Adrenal gland (tissue), 12 donors: Measurements from ENCODE around the gene MICALL1. TPM values are rescaled to one million over a fixed set of nuclear protein-coding genes. Genes with fewer than 3 reads are reported as not detected.

Experiments used
- DNase-seq, 7 donors: peaks; one replicate each; pipeline ENCODE4 v3.0.0-alpha.2; 2019 to 2020
- H3K27ac ChIP-seq, 5 donors: fragments of 200-600 bp; sonication (generic) in 4 of 5; 1 replicate in 3 of 5; 2 replicates in 2 of 5; pipeline versions ENCODE4 v1.5.1 to v1.8.0; 2016 to 2020; ENCODE audit warnings: mild to moderate bottlenecking in 1 of 5
- H3K27me3 ChIP-seq: fragments of 200-600 bp; 2 replicates; pipeline ENCODE4 v1.8.0; 2021
- H3K36me3 ChIP-seq, 2 donors: fragments of 200-600 bp; replicated peaks in 1 of 2; 1 replicate in 1 of 2; 2 replicates in 1 of 2; pipeline versions ENCODE4 v1.5.1 to v1.8.0; 2018 to 2022
- H3K4me1 ChIP-seq, 2 donors: fragments of 200-600 bp; replicated peaks in 1 of 2; 1 replicate in 1 of 2; 2 replicates in 1 of 2; pipeline versions ENCODE4 v1.5.1 to v1.8.0; 2018 to 2021
- H3K4me3 ChIP-seq, 4 donors: fragments of 200-600 bp; sonication (generic) in 3 of 4; one replicate each; pipeline ENCODE4 v1.5.1; 2016 to 2018
- H3K9me3 ChIP-seq, 3 donors: fragments of 200-600 bp; sonication (generic) in 1 of 3; replicated peaks in 1 of 3; 1 replicate in 2 of 3; 2 replicates in 1 of 3; pipeline versions ENCODE4 v1.5.1 to v1.8.0; 2016 to 2021
- CTCF ChIP-seq, 6 experiments: fragments of 450-650 bp in 4 of 6; fragments of 200-600 bp in 2 of 6; sonication (generic) in 1 of 6; IDR thresholded peaks; 1 replicate in 5 of 6; 2 replicates in 1 of 6; pipeline versions ENCODE4 v1.5.1 to v1.8.0; 2016 to 2021; ENCODE audit warnings: antibody characterized with exemption in 6 of 6, mild to moderate bottlenecking in 2 of 6, moderate library complexity in 1 of 6
- POLR2A ChIP-seq, 2 donors: fragments of 450-650 bp; IDR thresholded peaks; one replicate each; pipeline ENCODE4 v1.6.1; 2017; ENCODE audit warnings: antibody characterized with exemption in 2 of 2, mild to moderate bottlenecking in 2 of 2, moderate library complexity in 1 of 2
- WGBS, 4 donors: extraction: QIAGEN DNeasy Blood & Tissue Kit in 2 of 4; methylation state at CpG; one replicate each; pipeline versions ENCODE4 v1.1.5 to v1.1.7; 2013 to 2017; 5-methylcytosine and 5-hydroxymethylcytosine counted together
- intact Hi-C, 2 donors: fragments of 100-400 bp; cut with DNase I; formaldehyde crosslinking; loops; one replicate each; pipeline versions ENCODE4 v1.14.1 to v1.15.0; 2022 to 2023
- polyA plus RNA-seq, 3 donors: library from polyadenylated mRNA; stranded (reverse); fragments of 200-250 nt in 2 of 3; fragments of 350-450 nt in 1 of 3; fragmentation: Illumina TruSeq in 1 of 3; extraction: RNeasy Lipid Tissue Mini Kit (QIAGEN cat#74804) in 1 of 3; gene quantifications; one replicate each; pipeline ENCODE4 v1.2.3, GENCODE V29; 2013 to 2014
- total RNA-seq, 9 donors: library from RNA; depleted of rRNA in 4 of 9; stranded (reverse); fragments of >200 nt in 4 of 9; fragments of 120-200 nt in 1 of 9; fragmentation: NEBNext Ultra II Directional in 1 of 9; extraction: Animal tissue kit (Norgen Biotek cat#: 25700) in 1 of 9; gene quantifications; one replicate each; pipeline versions ENCODE4 v1.1.0 to v1.2.4, GENCODE V29; 2013 to 2023
- donor health status: healthy with polysubstance abuse.
- donor health status: Bipolar disorder and iron deficiency.
- donor health status: DM: yes; HTN: yes; CAD: no.
- donor health status: DM: no; HTN: no; CAD: no.
- donor health status: DM: no; HTN: no; CAD: no.
- donor health status: DM: yes; HTN: yes; CAD: no.

Gene MICALL1
- total and polyA plus RNA-seq, 12 donors: 5.7 to 25.2 (median 17.1) TPM

DNA sequence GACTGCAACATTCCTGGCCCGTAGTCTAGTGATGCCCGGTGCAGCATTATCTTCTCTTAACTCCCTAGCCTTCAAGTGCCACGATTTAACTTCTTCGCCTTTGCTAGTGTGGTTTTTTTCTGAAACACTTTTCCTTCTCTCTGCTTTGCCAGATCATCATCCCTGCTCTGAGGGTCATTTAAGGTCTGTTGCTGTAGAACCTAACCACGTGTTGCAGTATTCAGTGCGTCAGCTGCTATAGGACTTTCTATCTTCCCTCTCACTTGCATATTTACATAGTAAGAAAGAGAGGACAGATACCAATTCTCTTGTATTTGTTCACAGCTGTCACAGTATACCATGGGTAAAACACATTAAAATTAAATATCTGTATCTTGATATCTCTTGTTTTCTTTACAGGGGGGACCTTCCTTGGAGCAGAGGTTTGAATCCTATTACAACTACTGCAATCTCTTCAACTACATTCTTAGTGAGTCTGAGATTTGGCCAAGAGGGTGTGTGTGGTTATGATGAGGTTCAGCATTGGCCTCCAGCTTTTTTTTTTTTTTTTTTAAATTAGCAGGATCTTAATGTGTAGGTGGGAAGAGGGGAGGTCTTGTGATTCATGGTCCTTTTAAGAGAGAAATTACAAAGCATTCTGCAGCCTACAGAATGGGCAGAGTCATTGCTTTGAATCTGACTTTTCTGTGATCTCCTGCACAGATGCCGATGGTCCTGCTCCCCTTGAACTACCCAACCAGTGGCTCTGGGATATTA is 43.3 kb upstream of the MICALL1 start:
- peaks cover 4 to 14% of the 10 kb centered on the region in 2 donors for H3K4me1 ChIP-seq
- no peaks in the 10 kb centered on the region for H3K27me3 ChIP-seq
- H3K27ac ChIP-seq: peak overlapping the region in 3 of 5 donors; percentile 33 to 67 (median 46)
- intact Hi-C loops: loop anchor here (5.0 kb wide), 1 partner anchor 45 kb away; no protein-coding TSS in a partner anchor
- peaks cover 0 to 89% of the 10 kb centered on the region in 2 donors for H3K36me3 ChIP-seq
- TF ChIP-seq CTCF (IDR thresholded peaks at IDR 0.05): no peak
- no peak for TF ChIP-seq POLR2A (IDR thresholded peaks at IDR 0.05)
- H3K9me3 ChIP-seq: no peaks in the 10 kb centered on the region
- whole genome bisulfite sequencing, 4 donors: 46 to 56% (median 55%) methylated on average over 7 of the region's 7 CpGs
- peak in 1 of 7 donors; percentile 40 for DNase-seq
- H3K4me3 ChIP-seq: no peak overlapping the region

DNA sequence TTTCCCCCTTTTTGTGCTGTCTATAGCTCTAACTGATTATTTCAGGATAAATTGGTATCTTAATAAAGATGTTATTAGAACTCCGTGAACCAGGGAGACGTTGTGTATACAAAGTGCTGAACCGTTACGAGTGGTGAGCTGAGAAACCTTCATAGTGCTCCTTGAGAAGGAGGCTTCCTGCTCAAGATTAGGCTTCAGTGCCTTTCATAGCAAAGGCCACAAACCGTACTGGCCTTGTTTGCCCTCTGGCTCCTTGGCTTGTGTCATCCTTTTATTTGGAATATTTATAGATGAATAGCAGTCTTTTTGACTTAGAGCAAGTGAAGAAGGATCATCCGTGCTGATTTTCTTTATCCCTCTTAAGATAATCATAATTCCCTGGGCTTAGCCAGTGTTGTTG is 40.6 kb upstream of the MICALL1 start:
- no peaks in the 10 kb centered on the region for H3K27me3 ChIP-seq
- DNase-seq: no peak
- TF ChIP-seq CTCF (IDR thresholded peaks at IDR 0.05) (no peak), POLR2A (IDR thresholded peaks at IDR 0.05) (no peak)
- H3K9me3 ChIP-seq: no peaks in the 10 kb centered on the region
- peaks cover 4 to 14% of the 10 kb centered on the region in 2 donors for H3K4me1 ChIP-seq
- H3K4me3 ChIP-seq: no peak overlapping the region
- no peak overlapping the region for H3K27ac ChIP-seq
- WGBS, 4 donors: 72 to 76% (median 75%) methylated on average over 6 of the region's 6 CpGs
- H3K36me3 ChIP-seq: peaks cover 0 to 81% of the 10 kb centered on the region in 2 donors
- intact Hi-C loops: no loop called here

GRCh38 chr22:37870273-37870672 is 35.8 kb upstream of the MICALL1 start:
- H3K4me3 ChIP-seq: no peak overlapping the region
- no peaks in the 10 kb centered on the region for H3K27me3 ChIP-seq
- no peak for DNase-seq
- H3K36me3 ChIP-seq: peaks cover 0 to 90% of the 10 kb centered on the region in 2 donors
- H3K4me1 ChIP-seq: no peaks in the 10 kb centered on the region
- TF ChIP-seq CTCF (IDR thresholded peaks at IDR 0.05): no peak
- no peak for TF ChIP-seq POLR2A (IDR thresholded peaks at IDR 0.05)
- WGBS, 4 donors: 76 to 84% (median 81%) methylated on average over 7 of the region's 7 CpGs
- intact Hi-C loops: no loop called here
- H3K9me3 ChIP-seq: no peaks in the 10 kb centered on the region
- H3K27ac ChIP-seq: no peak overlapping the region

DNA sequence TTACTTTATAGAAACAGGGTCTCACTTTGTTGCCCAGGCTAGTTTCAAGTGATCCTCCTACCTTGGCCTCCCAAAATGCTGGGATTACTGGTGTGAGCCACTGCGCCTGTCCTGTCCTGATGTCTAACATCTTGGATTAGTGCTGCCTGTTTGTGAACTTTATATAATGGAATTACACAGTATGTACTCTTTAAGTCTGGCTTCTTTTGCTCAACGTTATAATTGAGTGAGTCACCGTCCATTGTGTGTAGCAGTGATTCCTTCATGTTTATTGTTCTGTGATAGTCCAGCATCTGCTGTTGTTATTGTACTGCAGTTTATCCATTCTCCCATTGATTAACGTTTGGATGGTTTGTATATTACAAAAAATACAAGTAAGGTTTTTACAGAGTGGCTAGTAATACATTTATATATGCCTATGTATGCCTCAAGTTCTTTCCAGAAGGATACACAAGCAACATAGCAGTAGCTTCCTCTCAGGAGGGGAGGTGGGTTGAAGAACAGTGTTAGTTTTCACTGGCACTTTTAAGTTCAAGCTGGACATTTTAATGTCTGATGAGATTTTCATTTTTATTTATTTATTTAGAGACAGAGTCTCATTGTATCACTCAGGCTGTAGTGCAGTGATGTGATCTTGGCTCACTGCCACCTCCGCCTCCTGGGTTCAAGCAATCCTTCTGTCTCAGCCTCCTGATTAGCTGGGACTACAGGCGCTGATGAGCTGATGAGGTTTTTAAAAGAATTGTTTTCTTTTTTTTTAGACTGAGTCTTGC is 25.2 kb upstream of the MICALL1 start:
- TF ChIP-seq POLR2A (IDR thresholded peaks at IDR 0.05) (no peak), CTCF (IDR thresholded peaks at IDR 0.05) (no peak)
- no peak overlapping the region for H3K27ac ChIP-seq
- 64 to 71% (median 67%) methylated on average over 6 of the region's 6 CpGs for WGBS, 4 donors
- intact Hi-C loops: no loop called here
- no peaks in the 10 kb centered on the region for H3K9me3 ChIP-seq
- H3K36me3 ChIP-seq: peaks cover 0 to 75% of the 10 kb centered on the region in 2 donors
- no peak overlapping the region for H3K4me3 ChIP-seq
- no peak for DNase-seq
- H3K27me3 ChIP-seq: no peaks in the 10 kb centered on the region
- H3K4me1 ChIP-seq: no peaks in the 10 kb centered on the region
